GM21515 (cell line): ENCODE data around the gene TOR1AIP2.

Experiments
- ATAC-seq: cut with Tn5 transposase; IDR thresholded peaks from one replicate; pipeline ENCODE4 v1.9.1; 2021; ENCODE audit not compliant: unreplicated experiment

Gene TOR1AIP2

GRCh38 chr1:179877586-179878265, at the start of gene TOR1AIP2:
Gene TOR1AIP2, minus strand, starts transcription at chr1:179877803. Its CDS starts 25,138 bp downstream, at chr1:179852665.
- peak; percentile 58 for ATAC-seq

GRCh38 chr1:179926850-179927205, 49.2 kb upstream of the TOR1AIP2 start:
- ATAC-seq = no peak

- ATAC-seq = no peak
Measured at GRCh38 chr1:179925922-179926849, 48.6 kb upstream of the TOR1AIP2 start.

DNA sequence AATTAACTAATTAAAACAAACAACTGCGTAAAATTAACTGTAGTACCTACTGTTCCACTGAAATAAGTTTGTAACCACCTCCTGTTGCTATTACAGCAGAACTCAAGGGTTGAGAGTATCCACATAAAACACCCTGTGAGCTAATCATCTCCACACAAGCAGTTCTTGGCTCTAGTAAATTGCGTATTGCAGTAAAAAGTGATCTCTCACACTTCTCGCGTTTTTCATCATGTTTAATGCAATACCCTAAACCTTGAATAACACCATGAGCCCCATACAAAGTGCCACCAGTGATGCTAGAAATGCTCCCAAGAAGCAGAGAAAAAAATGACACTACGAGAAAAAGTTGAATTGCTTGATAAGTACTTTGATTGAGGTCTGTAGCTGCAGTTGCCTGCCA, 47.7 kb upstream of the TOR1AIP2 start:
- no peak for ATAC-seq

- ATAC-seq = no peak
Measured at GRCh38 chr1:179924268-179924667, 46.7 kb upstream of the TOR1AIP2 start.

DNA sequence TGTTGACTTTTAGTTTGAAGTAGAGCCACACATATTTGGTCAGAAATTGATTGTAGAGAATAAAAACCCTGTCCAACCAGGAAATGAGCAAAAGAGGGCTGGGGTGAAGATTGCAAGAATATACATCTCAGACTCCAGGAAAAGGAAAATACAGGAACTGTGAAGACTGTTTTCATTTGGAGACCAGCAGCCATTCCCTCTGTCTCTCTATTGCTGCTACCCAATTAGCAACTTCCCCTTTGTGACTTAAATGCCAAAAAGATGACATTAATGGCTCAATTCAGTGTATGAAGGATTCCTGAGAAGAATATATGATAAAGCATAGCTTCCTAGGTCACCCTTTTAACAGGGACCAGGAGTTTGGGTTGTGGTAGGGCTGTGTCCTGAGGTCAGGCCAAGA, 45.4 kb upstream of the TOR1AIP2 start:
- ATAC-seq = no peak

DNA sequence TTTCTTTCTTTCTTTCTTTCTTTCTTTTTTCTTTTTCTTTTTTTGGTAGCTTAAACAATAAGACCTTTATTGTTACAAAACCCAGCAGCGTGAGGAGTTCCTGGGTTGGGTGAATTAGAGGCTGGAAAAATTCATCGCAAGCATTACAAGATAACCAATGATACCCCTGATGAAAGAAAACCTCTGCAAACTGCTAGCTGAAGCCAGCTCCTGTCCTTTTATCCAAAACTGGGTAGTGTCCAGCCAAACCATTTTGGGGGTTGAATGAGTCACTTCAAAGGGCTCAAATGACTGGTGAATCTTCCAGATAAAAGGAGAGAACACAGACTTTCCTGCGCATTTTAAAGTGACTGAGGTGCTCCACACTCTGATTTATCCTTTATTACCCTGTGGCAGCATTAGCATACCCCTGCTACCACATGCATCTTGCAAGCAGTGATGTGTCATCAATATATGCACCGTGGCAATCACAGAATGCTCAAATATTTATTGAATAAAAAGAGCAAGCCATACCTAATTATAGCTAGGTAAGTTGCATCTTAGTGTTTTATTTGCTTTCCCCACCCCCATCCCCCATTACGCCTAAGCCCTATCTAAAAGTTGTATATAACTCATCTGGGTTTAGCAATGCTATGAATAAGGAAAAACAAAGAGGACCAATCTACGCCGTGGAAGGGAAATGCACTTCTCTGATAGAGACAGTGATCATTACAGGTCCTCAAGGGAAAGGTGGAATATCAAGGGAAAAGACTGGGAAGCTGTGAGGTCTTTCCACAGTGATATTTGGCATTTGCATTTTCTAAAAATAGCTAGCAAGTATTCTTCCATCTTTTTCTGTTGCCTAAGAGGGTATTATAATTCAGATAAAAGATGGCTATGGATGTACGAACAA, 44.6 kb upstream of the TOR1AIP2 start:
- no peak for ATAC-seq

DNA sequence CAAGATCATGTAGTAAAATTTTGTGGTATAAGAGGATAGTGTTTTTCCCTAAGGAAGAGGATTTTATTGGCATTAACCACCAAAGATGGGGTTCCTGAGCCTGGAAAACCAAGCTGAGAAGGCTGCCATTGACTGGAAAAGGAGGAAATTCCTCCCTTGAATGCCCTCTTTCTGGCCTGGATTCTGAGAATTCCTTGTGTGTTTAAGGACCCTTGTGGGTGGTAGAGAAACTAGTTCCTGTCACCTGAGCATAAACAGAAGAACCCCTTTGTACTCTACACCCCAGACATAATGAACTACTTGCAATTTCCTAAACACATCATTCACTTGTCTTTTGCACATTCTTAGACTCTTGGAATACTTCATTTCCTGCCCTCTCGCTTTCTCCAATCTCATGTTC, 43.9 kb upstream of the TOR1AIP2 start:
- no peak for ATAC-seq

- no peak for ATAC-seq
Measured at GRCh38 chr1:179917601-179918429, 40.2 kb upstream of the TOR1AIP2 start.

DNA sequence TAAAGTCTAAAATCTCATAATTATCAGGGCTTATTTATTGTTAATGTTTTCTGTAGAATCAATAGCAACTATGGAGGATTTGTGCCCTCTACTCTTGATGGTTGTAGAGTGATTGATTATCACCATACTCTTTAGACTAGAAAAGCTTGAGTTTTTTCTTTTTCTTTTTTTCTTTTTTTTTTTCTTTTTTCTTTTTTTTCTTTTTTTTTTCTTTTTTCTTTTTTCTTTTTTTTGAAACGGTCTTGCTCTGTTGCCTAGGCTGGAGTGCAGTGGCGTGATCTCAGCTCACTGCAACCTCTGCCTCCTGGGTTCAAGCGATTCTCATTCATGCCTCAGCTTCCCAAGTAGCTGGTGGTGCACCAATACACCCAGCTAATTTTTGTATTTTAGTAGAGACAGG, 34.2 kb upstream of the TOR1AIP2 start:
- ATAC-seq = no peak

- ATAC-seq = no peak
Measured at GRCh38 chr1:179910934-179911333, 33.3 kb upstream of the TOR1AIP2 start.

DNA sequence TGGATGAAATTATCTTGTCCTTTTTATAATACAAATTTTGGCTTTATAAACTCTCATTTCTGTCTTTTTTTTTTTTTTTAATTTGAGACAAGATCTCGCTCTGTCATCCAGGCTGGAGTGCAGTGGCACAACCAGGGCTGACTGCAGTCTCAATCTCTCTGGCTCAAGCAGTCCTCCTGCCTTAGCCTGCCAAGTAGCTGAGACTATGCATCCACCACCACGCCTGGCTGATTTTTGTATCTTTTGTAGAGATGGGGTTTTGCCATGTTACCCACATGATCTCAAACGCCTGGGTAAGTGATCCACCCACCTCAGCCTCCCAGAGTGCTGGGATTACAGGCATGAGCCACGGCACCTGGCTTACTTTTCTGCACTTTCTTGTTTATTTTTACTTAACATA, 12.0 kb upstream of the TOR1AIP2 start:
- ATAC-seq = no peak

DNA sequence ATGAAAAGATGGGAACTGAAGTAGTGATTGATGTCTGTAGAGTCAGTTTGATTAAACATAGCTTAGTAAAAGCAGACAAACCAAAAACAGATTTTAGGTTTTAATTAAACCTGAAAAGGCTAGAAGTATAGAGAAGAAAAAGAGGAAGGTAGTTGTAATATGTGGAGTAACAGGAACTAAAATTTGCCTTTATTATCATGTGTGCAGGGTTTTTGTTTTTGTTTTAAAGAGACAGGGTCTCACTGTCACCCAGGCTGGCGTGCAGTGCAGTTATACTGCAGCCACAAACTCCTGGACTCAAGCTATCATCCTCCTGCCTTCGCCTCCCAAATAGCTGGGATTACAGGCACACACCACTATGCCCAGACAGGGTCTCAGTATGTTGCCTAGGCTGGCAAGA, 10.5 kb upstream of the TOR1AIP2 start:
- no peak for ATAC-seq

- ATAC-seq = peak; percentile 29
Measured at GRCh38 chr1:179883745-179884138, 6.1 kb upstream of the TOR1AIP2 start.

GRCh38 chr1:179883040-179883744, 5.6 kb upstream of the TOR1AIP2 start:
- ATAC-seq = peak; percentile 13

GRCh38 chr1:179882253-179883039, 4.8 kb upstream of the TOR1AIP2 start, which contains the start of gene TOR1AIP1:
Gene TOR1AIP1, plus strand, starts transcription at chr1:179882285. Its CDS starts 218 bp downstream, at chr1:179882503.
- peak; percentile 75 for ATAC-seq

- ATAC-seq = no peak
Measured at GRCh38 chr1:179881642-179882252, 4.1 kb upstream of the TOR1AIP2 start.

- ATAC-seq = no peak
Measured at GRCh38 chr1:179879797-179880196, 2.2 kb upstream of the TOR1AIP2 start.
